Retina (tissue), 1 donor: ENCODE results near the gene RIMOC1.
"Not testable (repeated sequence)": the region's sequence is repeated elsewhere in the genome, so short reads cannot be mapped to it uniquely, and the experiment has no call there.

Experiments
- DNase-seq: peaks from one replicate; pipeline ENCODE4 v3.0.0-alpha.2; 2016

Gene RIMOC1

DNA sequence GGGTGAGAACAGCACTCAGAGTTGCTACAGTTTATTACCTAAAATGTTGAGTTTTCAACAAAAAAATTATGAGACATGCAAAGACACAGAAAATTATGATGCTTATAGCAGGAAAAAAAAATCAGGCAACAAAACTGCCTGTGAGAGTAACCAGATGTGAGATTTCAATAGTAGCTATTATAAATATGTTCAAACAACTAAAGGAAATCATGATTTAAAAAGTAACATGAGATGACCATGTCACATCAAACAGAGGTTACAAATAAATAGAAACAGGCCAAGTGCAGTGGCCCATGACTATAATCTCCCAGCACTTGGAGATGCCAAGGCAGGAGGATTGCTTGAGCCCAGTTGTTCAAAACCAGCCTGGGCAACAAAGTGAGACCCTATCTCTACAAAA lies 12.1 kb upstream of the RIMOC1 start:
- no peak for DNase-seq

DNA sequence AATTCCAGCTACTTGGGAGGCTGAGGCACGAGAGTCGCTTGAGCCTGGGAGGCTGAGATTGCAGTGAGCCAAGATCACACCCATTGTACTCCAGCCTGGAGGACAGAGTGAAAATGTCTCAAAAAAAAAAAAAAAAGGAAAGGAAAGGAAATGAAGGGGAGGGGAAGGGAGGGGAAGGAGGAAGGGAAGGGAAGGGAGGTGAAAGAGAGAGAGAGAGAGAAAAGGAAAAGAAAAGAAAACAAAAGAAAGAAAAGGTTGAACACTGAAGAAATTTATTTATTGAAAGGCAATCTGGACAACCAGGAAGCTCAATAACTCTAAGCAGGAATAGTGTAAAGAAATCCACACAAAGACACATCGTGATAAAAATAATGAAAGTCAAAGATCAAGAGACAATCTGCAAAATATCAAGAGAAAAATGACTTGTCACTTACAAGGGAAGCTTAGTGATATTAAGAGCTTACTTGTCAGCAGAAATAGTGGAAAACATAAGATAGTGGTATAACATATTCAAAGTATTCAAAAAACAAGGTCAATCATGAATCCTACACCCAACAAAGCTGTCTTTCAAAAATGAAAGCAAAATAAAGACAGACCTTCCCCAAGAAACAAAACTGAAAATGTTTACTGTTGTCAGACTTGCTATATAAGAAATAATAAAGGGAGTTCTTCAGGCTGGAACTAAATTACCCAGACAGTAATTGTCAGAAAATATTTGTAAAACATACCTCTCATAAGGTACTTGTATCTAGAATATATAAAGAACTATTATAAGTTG lies 10.9 kb upstream of the RIMOC1 start:
- DNase-seq, result no peak

DNA sequence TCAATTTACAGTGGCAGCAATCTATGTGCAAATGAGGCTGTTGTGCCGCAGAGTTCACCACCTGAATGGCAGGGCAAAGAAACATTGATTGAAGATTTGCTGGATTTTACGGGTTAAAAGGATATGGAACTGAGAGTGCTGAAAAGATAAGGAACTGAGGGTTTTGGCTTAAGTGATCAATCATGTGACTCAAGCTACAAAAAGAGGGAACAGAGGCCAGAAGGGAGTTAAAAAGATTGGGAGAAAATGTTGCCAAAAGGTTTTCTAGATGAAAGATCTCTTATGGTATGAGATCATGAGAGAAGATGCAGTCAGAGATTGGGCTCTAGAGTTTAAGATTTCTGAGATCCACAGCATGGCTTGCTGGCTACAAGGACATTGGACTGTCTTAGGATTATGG lies 7.9 kb upstream of the RIMOC1 start:
- no peak for DNase-seq

DNA sequence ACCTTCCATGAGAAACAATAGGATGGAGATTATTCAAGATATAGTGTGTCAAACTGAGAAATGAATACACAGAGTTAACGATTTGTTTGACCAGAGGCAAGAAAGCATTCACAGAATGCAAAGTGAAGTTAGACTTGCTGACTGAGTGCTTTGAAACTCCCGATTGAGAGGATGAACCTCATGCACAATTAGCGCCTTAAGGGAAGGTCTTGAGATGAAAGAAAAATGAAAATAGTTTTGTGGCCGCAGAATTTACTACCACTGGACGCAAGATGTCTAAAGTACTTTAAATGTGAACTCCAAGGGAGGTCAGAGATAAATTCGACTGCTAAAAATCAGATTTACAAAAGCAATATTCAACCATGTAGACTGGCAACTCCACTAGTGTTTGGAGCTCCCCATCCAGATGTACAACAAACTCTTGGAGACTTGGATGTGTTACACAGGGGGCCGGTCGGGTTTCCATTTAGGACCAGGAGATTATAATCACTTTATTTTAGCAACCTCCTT lies 707 bp upstream of the RIMOC1 start:
- DNase-seq, result no peak

DNA sequence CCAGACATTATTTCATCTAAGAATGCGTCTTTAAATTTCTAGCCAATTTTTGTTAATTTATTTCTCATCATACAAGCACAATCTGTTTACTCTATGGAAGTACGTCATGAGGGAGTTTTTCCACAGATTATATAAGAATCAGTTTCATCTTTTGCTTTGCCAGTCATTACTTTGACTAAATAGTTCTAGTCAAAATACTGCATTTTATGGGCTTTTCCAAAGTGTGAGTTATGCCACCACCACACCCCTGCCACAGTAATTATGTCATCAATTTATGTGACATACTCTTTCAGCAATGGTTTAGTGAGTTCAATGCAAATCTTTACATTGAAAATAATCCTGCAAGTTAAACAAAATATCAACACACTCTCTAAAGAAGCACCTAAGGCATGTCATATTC lies 2.0 kb downstream of the RIMOC1 start:
- DNase-seq, result no peak

DNA sequence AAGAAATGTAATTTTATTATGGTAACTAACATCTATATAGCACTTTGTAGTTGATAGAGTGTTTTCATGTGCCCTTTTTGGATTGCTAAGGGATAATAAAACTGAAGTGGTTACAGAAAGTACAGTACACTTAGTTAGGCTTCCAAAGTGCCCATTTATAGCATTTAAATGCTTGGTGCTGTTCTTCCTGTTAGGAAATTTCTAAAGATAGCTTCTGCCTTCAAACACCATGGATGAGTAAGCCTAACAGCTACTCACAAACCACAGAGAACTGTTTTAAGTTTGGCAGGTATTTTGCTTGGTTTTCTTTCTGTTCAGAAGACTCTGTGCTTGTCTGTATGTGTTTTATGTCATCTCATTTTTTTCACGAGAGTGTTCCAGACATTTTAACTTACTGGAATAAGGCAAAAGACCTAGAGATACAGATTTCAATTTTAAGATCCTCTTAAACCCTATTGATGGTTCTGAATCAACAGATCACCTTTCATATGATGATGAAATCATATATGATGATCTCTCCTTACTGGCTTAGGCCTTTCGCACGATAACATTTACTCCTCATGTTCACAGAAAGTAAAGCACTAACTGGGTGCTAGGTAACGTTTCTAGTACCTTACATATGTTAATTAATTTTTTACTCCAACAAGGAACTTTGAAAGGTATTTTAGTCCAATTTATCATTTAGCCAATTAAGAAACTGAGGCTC lies 4.4 kb downstream of the RIMOC1 start:
- no peak for DNase-seq

DNA sequence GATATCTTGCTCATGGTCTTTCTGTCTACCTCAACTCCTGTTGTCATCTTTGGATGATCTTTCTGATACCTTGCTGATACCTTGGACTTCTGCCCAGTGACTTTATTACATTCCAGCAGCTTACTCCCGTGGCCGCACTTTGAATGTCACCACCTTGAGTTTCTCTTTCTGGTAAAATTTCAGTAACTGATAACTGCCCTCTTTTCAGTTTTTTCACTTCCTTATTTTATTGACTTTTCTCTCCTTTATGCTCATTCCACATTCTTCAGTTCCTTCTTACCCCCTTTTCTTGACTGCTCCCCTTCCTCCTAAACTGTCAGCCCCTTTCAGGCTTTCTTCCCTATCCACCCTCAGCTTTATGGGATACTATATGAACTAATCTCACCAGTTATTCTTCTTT lies 14.0 kb downstream of the RIMOC1 start:
- no peak for DNase-seq

DNA sequence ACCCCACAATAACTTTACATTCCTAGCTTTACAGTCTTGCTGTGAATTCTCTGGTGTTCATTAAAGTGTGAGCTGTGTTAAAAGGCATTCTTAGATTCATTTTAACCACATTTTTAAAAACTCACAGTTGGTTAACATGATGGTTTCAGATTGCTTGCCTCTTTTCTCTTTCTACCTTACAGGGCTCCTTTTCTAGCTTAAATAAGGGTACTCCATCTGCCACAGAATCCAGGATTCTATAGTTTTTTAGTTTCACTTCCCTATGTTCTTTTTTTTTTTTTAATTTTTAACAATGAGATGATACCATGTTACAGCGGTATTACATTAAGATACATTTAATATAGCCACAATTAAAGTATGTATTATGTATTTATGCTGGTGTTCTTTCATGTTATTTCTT lies 17.0 kb downstream of the RIMOC1 start:
- DNase-seq, result no peak

DNA sequence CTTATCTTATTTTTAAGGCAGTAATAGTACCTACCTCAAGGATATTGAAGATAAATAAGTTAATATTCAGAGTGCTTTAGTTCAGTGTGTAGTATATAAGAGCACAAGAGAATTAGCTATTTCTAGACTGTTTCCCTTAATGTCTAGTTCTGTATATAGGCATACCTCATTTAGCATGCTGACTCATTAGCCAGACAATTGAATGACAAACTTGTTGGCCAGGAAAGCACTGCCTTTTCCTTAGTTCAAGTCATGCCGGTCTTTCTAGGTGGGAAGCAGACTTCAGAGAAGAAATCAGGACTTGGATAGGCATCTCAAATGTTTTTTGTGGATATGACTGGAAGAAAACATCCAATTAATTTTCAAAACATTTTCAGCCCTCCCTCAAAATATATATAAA lies 17.7 kb downstream of the RIMOC1 start:
- no peak for DNase-seq

DNA sequence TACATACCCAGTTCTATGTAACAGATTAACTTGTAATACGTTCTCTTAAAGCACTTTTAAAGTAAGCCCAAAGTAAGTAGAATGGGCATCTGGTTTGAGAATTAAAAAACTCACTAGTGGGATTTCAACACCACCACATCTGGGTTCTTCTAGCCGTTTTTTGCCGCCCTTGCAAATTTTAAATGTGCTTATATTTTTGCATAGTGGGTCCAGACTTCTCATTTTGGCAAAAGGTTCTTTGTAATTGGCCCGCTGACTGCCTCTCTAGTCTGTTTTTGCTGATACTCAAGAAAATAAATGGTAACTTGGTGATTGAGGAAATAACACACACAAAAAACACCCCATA lies 20.4 kb downstream of the RIMOC1 start:
- DNase-seq, result no peak

DNA sequence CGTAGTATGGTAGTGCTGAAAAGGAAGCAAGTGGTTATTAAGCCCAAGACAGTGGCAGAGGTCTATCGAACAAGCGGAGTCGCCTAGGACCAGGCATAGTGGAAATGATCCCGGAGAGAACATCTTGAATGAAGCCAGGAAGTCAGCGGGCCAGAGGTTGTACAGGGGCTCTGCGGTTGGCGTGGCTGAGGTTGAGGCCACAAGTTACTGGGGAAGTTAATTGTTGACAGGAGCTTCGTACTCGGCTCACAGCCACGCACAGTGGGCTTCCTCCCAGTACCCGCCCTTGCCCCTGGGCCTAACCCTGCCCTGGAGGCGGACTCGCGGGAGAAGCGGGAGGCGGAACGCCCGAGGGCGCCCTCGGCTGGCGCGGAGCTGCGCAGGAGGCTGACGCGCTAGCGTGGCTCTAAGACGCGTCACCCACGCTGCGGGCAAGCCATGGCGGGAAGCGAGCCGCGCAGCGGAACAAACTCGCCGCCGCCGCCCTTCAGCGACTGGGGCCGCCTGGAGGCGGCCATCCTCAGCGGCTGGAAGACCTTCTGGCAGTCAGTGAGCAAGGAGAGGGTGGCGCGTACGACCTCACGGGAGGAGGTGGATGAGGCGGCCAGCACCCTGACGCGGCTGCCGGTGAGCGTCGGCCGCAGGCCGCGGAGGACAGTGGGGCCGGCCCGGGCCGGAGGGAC lies 20.9 kb downstream of the RIMOC1 start, which contains the start of gene FBXO4:
FBXO4 (plus strand) TSS at position 410 of the 683 bp plus-strand sequence; CDS start at position 439, 29 bp downstream.
- peak; percentile 94 for DNase-seq

DNA sequence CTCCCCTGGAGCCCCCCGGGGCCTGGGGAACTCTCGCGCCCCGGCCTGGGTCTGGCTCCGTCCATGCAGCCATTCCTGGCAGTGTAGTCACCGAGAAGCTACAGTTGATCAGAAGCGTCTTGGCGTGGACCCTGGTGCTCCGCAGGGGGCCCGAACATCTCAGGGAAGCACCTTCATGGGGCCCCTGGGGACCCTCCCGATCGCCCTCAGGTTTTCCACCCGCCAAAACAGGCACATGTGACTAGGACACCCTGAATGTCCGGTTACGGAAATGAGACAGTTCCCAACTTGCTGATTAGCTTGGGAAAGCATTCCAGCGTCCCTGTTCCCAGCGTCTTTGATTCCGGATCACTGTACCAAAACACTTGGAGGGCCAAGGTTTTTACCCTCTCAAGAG lies 21.4 kb downstream of the RIMOC1 start:
- no peak for DNase-seq

DNA sequence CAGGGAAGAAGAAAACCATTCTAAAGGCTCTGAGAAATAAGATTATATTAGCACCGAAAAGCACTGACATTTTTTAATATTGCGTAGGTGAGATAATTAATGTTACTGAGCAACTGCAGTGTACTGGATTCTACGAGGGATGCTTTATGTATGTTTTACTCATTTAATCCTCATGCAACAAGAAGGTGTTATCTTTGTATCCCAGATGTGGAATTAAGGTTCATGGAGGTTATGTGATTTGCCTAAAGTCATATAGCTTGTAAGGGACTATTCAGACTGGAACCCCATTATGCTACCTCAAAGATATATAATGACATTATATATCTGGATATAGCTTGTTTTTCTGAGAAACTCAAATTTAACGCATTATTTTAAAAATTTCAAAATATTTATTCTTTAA lies 23.5 kb downstream of the RIMOC1 start:
- no peak for DNase-seq

DNA sequence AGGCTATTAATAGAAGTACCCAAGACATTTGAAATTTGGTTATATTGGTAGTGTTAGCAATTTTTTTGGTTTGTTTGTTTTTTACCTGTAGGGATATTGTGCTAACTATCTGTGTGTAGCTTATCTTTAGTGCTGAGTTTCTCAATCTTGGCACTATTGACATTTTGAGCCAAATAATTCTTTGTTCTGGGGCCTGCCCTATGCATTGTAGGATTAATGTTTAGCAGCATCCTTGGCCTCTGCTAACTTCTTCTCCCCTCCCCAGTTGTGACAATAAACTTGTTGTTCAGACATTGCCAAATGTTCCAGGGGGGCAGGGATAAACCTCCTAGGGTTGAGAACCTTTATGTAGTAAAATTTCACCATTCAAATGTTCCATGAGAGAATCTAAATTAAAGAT lies 24.9 kb downstream of the RIMOC1 start:
- no peak for DNase-seq

DNA sequence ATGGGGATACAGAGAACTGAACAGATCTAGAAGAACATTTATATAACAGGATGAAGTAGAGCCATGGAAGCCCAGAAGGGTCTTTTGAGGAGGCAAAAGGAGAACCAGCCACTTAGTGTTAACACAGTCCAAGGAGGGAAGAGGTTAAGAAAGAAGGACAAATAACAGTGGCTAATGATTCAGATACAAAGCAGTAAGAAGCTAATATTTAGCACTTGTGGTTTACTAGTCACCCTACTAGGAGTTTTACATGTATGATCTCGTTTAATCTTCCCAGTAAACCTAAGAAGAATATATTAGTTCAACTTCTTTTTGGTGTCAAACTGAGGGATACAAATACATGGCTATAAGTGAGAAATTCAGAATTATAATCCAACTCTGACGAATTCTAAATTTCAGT lies 28.6 kb downstream of the RIMOC1 start:
- DNase-seq, result no peak

DNA sequence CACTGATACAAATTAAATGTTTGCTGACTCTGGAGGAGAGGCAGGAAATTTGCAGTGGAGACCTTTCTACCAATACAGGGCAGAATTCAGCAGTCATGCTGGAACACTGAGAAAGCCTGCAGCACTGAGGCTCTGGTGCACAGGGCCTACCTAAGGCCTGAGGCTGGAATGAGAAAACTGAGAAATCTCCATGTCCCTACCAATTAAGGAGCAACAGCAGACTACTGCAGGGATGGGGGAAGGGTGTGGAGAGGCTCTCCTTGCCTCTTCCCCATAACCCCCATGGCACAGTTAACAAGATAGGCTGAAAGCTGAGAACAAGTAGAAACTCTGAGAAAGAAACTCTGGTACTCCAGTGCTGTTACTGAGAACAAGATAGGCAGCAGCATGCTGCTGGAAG lies 31.4 kb downstream of the RIMOC1 start:
- DNase-seq, result no peak

DNA sequence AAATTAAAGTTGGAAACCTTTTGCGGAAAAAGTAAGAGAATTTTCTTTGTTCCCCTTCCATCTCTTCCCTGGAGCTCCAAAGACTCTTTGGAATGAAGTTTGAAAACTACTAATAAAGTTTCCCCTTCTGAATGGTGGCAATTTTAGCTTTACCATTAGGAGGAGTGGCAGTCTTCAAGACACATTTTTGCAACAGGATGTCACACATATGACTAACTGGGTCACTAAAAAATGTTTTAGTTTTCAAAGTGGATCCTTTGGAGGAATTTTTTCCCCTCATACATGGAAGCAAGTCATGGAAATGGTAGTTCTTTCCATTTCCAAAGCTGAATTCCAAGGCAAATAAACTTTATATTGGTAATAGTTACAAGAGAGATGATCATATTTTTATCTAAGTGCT lies 36.5 kb downstream of the RIMOC1 start:
- DNase-seq, result no peak

DNA sequence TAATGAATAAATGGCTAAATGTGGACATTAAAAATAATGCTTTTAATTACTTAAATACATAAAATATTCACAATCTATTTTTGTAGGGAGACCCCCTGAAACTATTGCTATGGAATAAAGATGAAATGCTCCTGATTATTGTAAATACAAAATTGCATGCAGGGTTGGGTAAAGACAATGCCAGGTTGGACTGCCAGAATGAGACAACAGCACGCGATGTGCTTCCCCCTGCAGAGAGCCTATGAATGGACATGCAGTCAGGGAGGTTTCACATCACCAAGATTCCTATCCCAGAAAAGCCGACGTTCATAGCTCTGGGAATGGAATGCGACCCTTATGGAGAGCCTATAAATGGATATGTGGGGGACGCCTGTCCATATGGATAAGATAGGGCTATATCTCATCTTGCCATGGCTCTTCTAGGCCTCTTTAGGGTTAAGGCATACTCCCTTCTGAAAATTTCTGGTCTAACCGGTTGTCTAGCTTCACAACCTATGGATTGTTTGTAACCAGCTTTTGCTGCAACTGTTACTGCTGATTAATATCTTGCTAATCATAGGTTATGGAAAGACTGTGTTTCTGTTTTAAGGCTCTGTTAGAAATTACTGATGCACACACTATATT lies 41.3 kb downstream of the RIMOC1 start:
- DNase-seq, result not testable (repeated sequence)

DNA sequence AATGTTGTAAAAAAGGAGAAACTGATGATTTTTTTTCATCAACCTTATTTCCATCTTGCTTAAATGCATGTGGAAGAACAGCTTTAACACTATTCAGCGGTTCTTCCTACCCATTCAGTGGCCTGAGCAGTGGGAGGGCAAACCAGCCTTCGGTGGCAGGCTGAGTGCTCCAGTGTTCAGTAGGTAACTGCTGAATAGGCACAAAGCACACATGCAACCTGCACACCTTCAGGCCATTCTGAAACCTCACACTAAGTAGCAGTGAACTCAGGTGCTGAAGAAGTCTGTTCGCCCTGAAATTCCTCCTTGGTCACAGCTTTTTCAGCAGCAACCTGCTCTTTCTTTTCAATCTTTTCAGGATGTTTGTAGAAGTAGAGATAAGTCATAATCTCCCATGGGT lies 47.1 kb downstream of the RIMOC1 start:
- no peak for DNase-seq
